ENCODE data around the gene NPFF. TPM values are rescaled to one million over a fixed set of nuclear protein-coding genes. Genes with fewer than 3 reads are reported as not detected.

NPFF gene
- total and polyA plus RNA-seq, 10 of the 15 experiments (the other 5 are each of a cell fraction or from before 2014, with no cell fraction given), result 0.21 to 0.69 (median 0.23) TPM; not detected in 7

- no peak for TF ChIP-seq RB1 (IDR thresholded peaks at IDR 0.05; ENCODE audit: borderline replicate concordance)
Observed at GRCh38 chr12:53552361-53553327, 45.4 kb upstream of the NPFF start (continued).

DNA sequence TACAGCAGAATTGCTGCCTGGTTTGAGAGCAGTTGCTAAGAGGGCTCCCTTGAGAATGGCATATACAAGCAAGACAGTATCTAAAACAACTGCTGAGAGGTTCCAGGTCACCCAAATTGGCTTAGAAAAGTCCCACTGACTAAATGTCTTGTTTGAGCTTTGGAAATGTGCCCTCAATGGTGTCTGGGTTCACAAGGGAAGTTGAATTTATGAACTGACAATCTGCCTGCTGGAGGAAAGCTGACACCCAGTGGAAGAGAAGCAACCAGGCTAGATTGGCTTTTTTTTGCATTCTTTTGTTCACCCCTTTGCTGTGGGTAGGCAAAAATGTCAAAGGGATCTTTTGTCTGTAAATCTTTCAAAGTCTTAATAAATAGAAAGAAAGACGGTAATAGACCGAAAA, 44.6 kb upstream of the NPFF start:
- H3K27me3 ChIP-seq (replicated peaks in 1 of 2; ENCODE audit: control insufficient read depth in 2 of 2, insufficient read depth in 2 of 2, low read length in 1 of 2), result no peaks in the 10 kb centered on the region
- ATAC-seq (no peak; the same call in 2 of the 3 replicates), DNase-seq (ENCODE audit: low read depth, low spot score) (no peak), FAIRE-seq (peak; percentile 49)
- no peak overlapping the region for H3K9ac ChIP-seq (ENCODE audit: control insufficient read depth, insufficient read depth, low read length)
- H2AFZ ChIP-seq (ENCODE audit: control insufficient read depth, low read depth, low read length), result no peak overlapping the region
- H3K4me1 ChIP-seq (ENCODE audit: control insufficient read depth, insufficient read depth, low read length), result no peaks in the 10 kb centered on the region
- H3K4me2 ChIP-seq (ENCODE audit: control insufficient read depth, insufficient read depth), result no peak overlapping the region
- H3K36me3 ChIP-seq (ENCODE audit: control insufficient read depth in 2 of 2, insufficient read depth in 2 of 2, low read length in 1 of 2), result peaks cover 1 to 12% of the 10 kb centered on the region in 2 experiments; a peak in 3 of 4 replicates
- POLR2A ChIA-PET, result interaction anchor here (0.6 to 1.3 kb wide), 8 partner anchors 8 to 205 kb away, joined by 3 to 9 read pairs (median 4); no protein-coding TSS in a partner anchor
- intact Hi-C loops (cut with micrococcal nuclease; ENCODE audit: unreplicated experiment) (no loop called here), in situ Hi-C loops (cut with MboI) (no loop called here)
- RAD21 ChIA-PET (ENCODE audit: unreplicated experiment), result interaction anchor here (0.8 to 2.4 kb wide), 12 partner anchors 8 to 201 kb away, joined by 3 to 13 read pairs (median 5); partner anchors contain the start of genes ATP5MC2 and TARBP2
- SMC1A ChIA-PET (ENCODE audit: uncharacterized antibody, unreplicated experiment), result interaction anchor here (0.7 to 2.7 kb wide), 15 partner anchors 9 to 127 kb away, joined by 3 to 16 read pairs (median 4); partner anchors contain the start of gene ATP5MC2
- no peaks in the 10 kb centered on the region for H4K20me1 ChIP-seq (ENCODE audit: control insufficient read depth, insufficient read depth)
- no peak overlapping the region for H3K4me3 ChIP-seq
- no peak overlapping the region for H3K27ac ChIP-seq (ENCODE audit: control insufficient read depth, insufficient read depth)
- no peaks in the 10 kb centered on the region for H3K79me2 ChIP-seq (ENCODE audit: control insufficient read depth, insufficient read depth, low read length)
- WGBS (ENCODE audit: insufficient coverage, insufficient replicate concordance, low lambda C conversion rate, missing lambda C conversion rate), result 93% methylated on average over 2 of the region's 2 CpGs
- TF ChIP-seq MEF2B (IDR thresholded peaks at IDR 0.05; ENCODE audit: partially characterized antibody, poor library complexity, severe bottlenecking), result peak; percentile 56
- TF ChIP-seq E2F8 (IDR thresholded peaks at IDR 0.05; ENCODE audit: low read depth, partially characterized antibody), result no peak
- 0 out of 2 replicates have a peak, but pooled peaks have one; percentile 36 for TF ChIP-seq NBN (IDR thresholded peaks at IDR 0.05)
- TF ChIP-seq NR2F1 (conservative IDR thresholded peaks at IDR 0.05), result 0 out of 2 replicates have a peak, but pooled peaks have one; percentile 10
- 0 out of 6 replicates have a peak, but pooled peaks of 1 of the 3 experiments have one; percentile 6 for TF ChIP-seq CTCF (IDR thresholded peaks at IDR 0.05 in 2 of 3, conservative IDR thresholded peaks at IDR 0.05 in 1 of 3; ENCODE audit: control insufficient read depth in 2 of 3, extremely low read depth in 1 of 3, insufficient read depth in 1 of 3, low read depth in 3 of 3, low read length in 3 of 3)
- TF ChIP-seq IRF4 (IDR thresholded peaks at IDR 0.05; ENCODE audit: low read depth, low read length), result no peak
- peak; percentile 24; the same call in 1 of the 2 replicates for TF ChIP-seq ZNF24 (IDR thresholded peaks at IDR 0.05)
- CTCF ChIA-PET, result interaction anchor here (0.6 to 3.3 kb wide), 15 partner anchors 9 to 204 kb away, joined by 3 to 26 read pairs (median 4); partner anchors contain the start of gene ATP5MC2
- H3K9me3 ChIP-seq (replicated peaks; ENCODE audit: control insufficient read depth, insufficient read depth, low read length), result no peaks in the 10 kb centered on the region
- no TSS peak for BruUV-seq (replicated peaks)

Measured in GM12878 (cell line).